Loucy (cell line): ENCODE measurements around the gene TSHZ2.

Experiments used
- CTCF ChIP-seq: fragments of 200-600 bp; sonication (generic); conservative IDR thresholded peaks from 2 replicates; pipeline ENCODE4 v1.5.1; 2014; ENCODE audit warnings: mild to moderate bottlenecking, antibody characterized with exemption, low read length
- EZH2phosphoT487 ChIP-seq: fragments of 200-600 bp; IDR thresholded peaks from 2 replicates; pipeline ENCODE4 v1.6.1; 2018; ENCODE audit warnings: antibody characterized with exemption, mild to moderate bottlenecking, moderate library complexity, borderline replicate concordance

DNA sequence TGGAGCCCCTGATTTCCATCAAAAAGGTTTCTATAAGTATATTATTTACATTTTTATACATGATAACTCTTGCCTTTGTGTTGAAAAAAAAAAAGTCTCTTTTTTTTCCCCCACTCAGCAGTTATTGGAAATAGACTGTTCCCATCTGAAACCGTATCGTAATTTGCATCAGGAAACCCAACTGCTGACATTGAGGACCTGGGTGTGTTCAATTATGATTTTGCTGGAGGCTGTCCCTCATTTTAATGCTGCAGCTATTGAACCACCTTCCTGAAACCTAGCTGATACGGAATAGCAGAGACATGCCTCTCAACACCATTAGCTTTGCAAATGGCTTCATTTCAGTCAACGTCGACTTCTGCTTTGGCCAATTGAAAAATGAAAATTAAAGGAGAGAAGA lies 522.6 kb downstream of the TSHZ2 start:
- TF ChIP-seq CTCF (no peak), EZH2phosphoT487 (no peak)
